ENCODE measurements around the gene RNF25.

The RNF25 gene

GRCh38 chr2:218648088-218648786 lies 23.6 kb downstream of the RNF25 start:
- Histone ChIP-seq H4K8ac (ENCODE audit: low read length) (no peak overlapping the region), H2BK12ac (ENCODE audit: low read length in 2 of 2) (no peak overlapping the region), H3K9me3 (ENCODE audit: control insufficient read depth, low read length) (no peaks in the 10 kb centered on the region), H3K4me2 (ENCODE audit: low read length, poor library complexity, severe bottlenecking) (no peak overlapping the region), H2BK120ac (ENCODE audit: low read depth, low read length) (no peak overlapping the region), H3K4me1 (ENCODE audit: control insufficient read depth, insufficient read depth, low read depth, low read length) (peaks cover 25% of the 10 kb centered on the region), H3K36me3 (ENCODE audit: control insufficient read depth in 1 of 2, insufficient read depth in 2 of 2, low read depth in 1 of 2, low read length in 2 of 2) (peaks cover 53 to 90% of the 10 kb centered on the region in 2 experiments), H3K23ac (ENCODE audit: low read length in 2 of 2) (no peak overlapping the region), H2AFZ (ENCODE audit: low read depth, low read length) (no peak overlapping the region), H4K91ac (ENCODE audit: low read length) (no peak overlapping the region), H3K4ac (ENCODE audit: low read depth in 1 of 2, low read length in 2 of 2) (peak overlapping the region in 1 of 2 experiments; percentile 30), H3K9ac (ENCODE audit: low read length) (peak overlapping the region; percentile 34), H2BK5ac (ENCODE audit: low read depth, low read length, poor library complexity, severe bottlenecking) (no peak overlapping the region), H3K79me1 (replicated peaks; ENCODE audit: low read length, poor library complexity, severe bottlenecking) (peaks cover 21% of the 10 kb centered on the region), H3K4me3 (ENCODE audit: insufficient read depth in 1 of 2, low read depth in 1 of 2, low read length in 2 of 2) (no peak overlapping the region), H3K27me3 (ENCODE audit: control insufficient read depth in 1 of 2, insufficient read depth in 1 of 2, low read length in 2 of 2) (no peaks in the 10 kb centered on the region), H3K27ac (ENCODE audit: low read length, poor library complexity, severe bottlenecking) (no peak overlapping the region), H2BK15ac (ENCODE audit: low read depth, poor library complexity, severe bottlenecking) (no peak overlapping the region), H3K18ac (ENCODE audit: low read depth in 1 of 2, low read length in 2 of 2) (no peak overlapping the region), H2AK5ac (ENCODE audit: low read length, severe bottlenecking) (no peak overlapping the region), H3K14ac (ENCODE audit: low read length in 2 of 2) (no peak overlapping the region)
- 77% methylated on average over 9 of the region's 9 CpGs for WGBS
- DNase-seq = peak; percentile 73

GRCh38 chr2:218645126-218645525 lies 26.7 kb downstream of the RNF25 start:
- Histone ChIP-seq H2BK5ac (ENCODE audit: low read depth, low read length, poor library complexity, severe bottlenecking) (peak overlapping the region; percentile 90), H3K4me2 (ENCODE audit: low read length, poor library complexity, severe bottlenecking) (no peak overlapping the region), H3K79me1 (replicated peaks; ENCODE audit: low read length, poor library complexity, severe bottlenecking) (peaks cover 29% of the 10 kb centered on the region), H3K18ac (ENCODE audit: low read depth in 1 of 2, low read length in 2 of 2) (no peak overlapping the region), H3K4ac (ENCODE audit: low read depth in 1 of 2, low read length in 2 of 2) (no peak overlapping the region), H4K8ac (ENCODE audit: low read length) (no peak overlapping the region), H3K36me3 (ENCODE audit: control insufficient read depth in 1 of 2, insufficient read depth in 2 of 2, low read depth in 1 of 2, low read length in 2 of 2) (peaks cover 59 to 88% of the 10 kb centered on the region in 2 experiments), H3K4me3 (ENCODE audit: insufficient read depth in 1 of 2, low read depth in 1 of 2, low read length in 2 of 2) (no peak overlapping the region), H2AFZ (ENCODE audit: low read depth, low read length) (no peak overlapping the region), H3K14ac (ENCODE audit: low read length in 2 of 2) (no peak overlapping the region), H2BK15ac (ENCODE audit: low read depth, poor library complexity, severe bottlenecking) (no peak overlapping the region), H3K23ac (ENCODE audit: low read length in 2 of 2) (no peak overlapping the region), H3K27me3 (ENCODE audit: control insufficient read depth in 1 of 2, insufficient read depth in 1 of 2, low read length in 2 of 2) (no peaks in the 10 kb centered on the region), H3K4me1 (ENCODE audit: control insufficient read depth, insufficient read depth, low read depth, low read length) (peaks cover 23% of the 10 kb centered on the region), H4K91ac (ENCODE audit: low read length) (no peak overlapping the region), H3K27ac (ENCODE audit: low read length, poor library complexity, severe bottlenecking) (peak overlapping the region; percentile 98), H2BK120ac (ENCODE audit: low read depth, low read length) (no peak overlapping the region), H3K9ac (ENCODE audit: low read length) (peak overlapping the region; percentile 68), H2BK12ac (ENCODE audit: low read length in 2 of 2) (no peak overlapping the region), H3K9me3 (ENCODE audit: control insufficient read depth, low read length) (no peaks in the 10 kb centered on the region), H2AK5ac (ENCODE audit: low read length, severe bottlenecking) (peak overlapping the region; percentile 76)
- whole genome bisulfite sequencing = 88% methylated on average over 1 of the region's 1 CpG
- DNase-seq = no peak

- H3K27ac ChIP-seq (ENCODE audit: low read length, poor library complexity, severe bottlenecking) = peak overlapping the region; percentile 98
- no peaks in the 10 kb centered on the region for H3K9me3 ChIP-seq (ENCODE audit: control insufficient read depth, low read length)
- H2BK5ac ChIP-seq (ENCODE audit: low read depth, low read length, poor library complexity, severe bottlenecking) = peak overlapping the region; percentile 47
- H3K27me3 ChIP-seq (ENCODE audit: control insufficient read depth in 1 of 2, insufficient read depth in 1 of 2, low read length in 2 of 2) = no peaks in the 10 kb centered on the region
- H3K14ac ChIP-seq (ENCODE audit: low read length in 2 of 2) = no peak overlapping the region
- H3K23ac ChIP-seq (ENCODE audit: low read length in 2 of 2) = no peak overlapping the region
- H2BK120ac ChIP-seq (ENCODE audit: low read depth, low read length) = no peak overlapping the region
- no peak overlapping the region for H2AFZ ChIP-seq (ENCODE audit: low read depth, low read length)
- WGBS = 96% methylated on average over 11 of the region's 11 CpGs
- no peak overlapping the region for H2BK12ac ChIP-seq (ENCODE audit: low read length in 2 of 2)
- H2AK5ac ChIP-seq (ENCODE audit: low read length, severe bottlenecking) = peak overlapping the region; percentile 91
- H3K4me1 ChIP-seq (ENCODE audit: control insufficient read depth, insufficient read depth, low read depth, low read length) = peaks cover 23% of the 10 kb centered on the region
- H3K4ac ChIP-seq (ENCODE audit: low read depth in 1 of 2, low read length in 2 of 2) = no peak overlapping the region
- no peak overlapping the region for H2BK15ac ChIP-seq (ENCODE audit: low read depth, poor library complexity, severe bottlenecking)
- H3K36me3 ChIP-seq (ENCODE audit: control insufficient read depth in 1 of 2, insufficient read depth in 2 of 2, low read depth in 1 of 2, low read length in 2 of 2) = peaks cover 58 to 86% of the 10 kb centered on the region in 2 experiments
- H3K79me1 ChIP-seq (replicated peaks; ENCODE audit: low read length, poor library complexity, severe bottlenecking) = peaks cover 29% of the 10 kb centered on the region
- H4K91ac ChIP-seq (ENCODE audit: low read length) = no peak overlapping the region
- H3K18ac ChIP-seq (ENCODE audit: low read depth in 1 of 2, low read length in 2 of 2) = no peak overlapping the region
- H3K9ac ChIP-seq (ENCODE audit: low read length) = peak overlapping the region; percentile 68
- H4K8ac ChIP-seq (ENCODE audit: low read length) = no peak overlapping the region
- no peak overlapping the region for H3K4me2 ChIP-seq (ENCODE audit: low read length, poor library complexity, severe bottlenecking)
- H3K4me3 ChIP-seq (ENCODE audit: insufficient read depth in 1 of 2, low read depth in 1 of 2, low read length in 2 of 2) = no peak overlapping the region
- no peak for DNase-seq
These were observed 27.1 kb downstream of the RNF25 start for GRCh38 chr2:218644721-218645120.

- H3K4me2 ChIP-seq (ENCODE audit: low read length, poor library complexity, severe bottlenecking) = no peak overlapping the region
- DNase-seq = no peak
- no peak overlapping the region for H2BK5ac ChIP-seq (ENCODE audit: low read depth, low read length, poor library complexity, severe bottlenecking)
- peaks cover 23% of the 10 kb centered on the region for H3K4me1 ChIP-seq (ENCODE audit: control insufficient read depth, insufficient read depth, low read depth, low read length)
- H3K4ac ChIP-seq (ENCODE audit: low read depth in 1 of 2, low read length in 2 of 2) = no peak overlapping the region
- no peak overlapping the region for H2BK15ac ChIP-seq (ENCODE audit: low read depth, poor library complexity, severe bottlenecking)
- H3K4me3 ChIP-seq (ENCODE audit: insufficient read depth in 1 of 2, low read depth in 1 of 2, low read length in 2 of 2) = no peak overlapping the region
- H2AFZ ChIP-seq (ENCODE audit: low read depth, low read length) = no peak overlapping the region
- H4K91ac ChIP-seq (ENCODE audit: low read length) = no peak overlapping the region
- H3K27me3 ChIP-seq (ENCODE audit: control insufficient read depth in 1 of 2, insufficient read depth in 1 of 2, low read length in 2 of 2) = no peaks in the 10 kb centered on the region
- H3K9me3 ChIP-seq (ENCODE audit: control insufficient read depth, low read length) = no peaks in the 10 kb centered on the region
- H3K27ac ChIP-seq (ENCODE audit: low read length, poor library complexity, severe bottlenecking) = peak overlapping the region; percentile 98
- WGBS = 97% methylated on average over 6 of the region's 10 CpGs
- H2AK5ac ChIP-seq (ENCODE audit: low read length, severe bottlenecking) = peak overlapping the region; percentile 91
- no peak overlapping the region for H2BK12ac ChIP-seq (ENCODE audit: low read length in 2 of 2)
- H3K14ac ChIP-seq (ENCODE audit: low read length in 2 of 2) = no peak overlapping the region
- H3K9ac ChIP-seq (ENCODE audit: low read length) = no peak overlapping the region
- H3K23ac ChIP-seq (ENCODE audit: low read length in 2 of 2) = no peak overlapping the region
- no peak overlapping the region for H2BK120ac ChIP-seq (ENCODE audit: low read depth, low read length)
- peaks cover 60 to 84% of the 10 kb centered on the region in 2 experiments for H3K36me3 ChIP-seq (ENCODE audit: control insufficient read depth in 1 of 2, insufficient read depth in 2 of 2, low read depth in 1 of 2, low read length in 2 of 2)
- no peak overlapping the region for H3K18ac ChIP-seq (ENCODE audit: low read depth in 1 of 2, low read length in 2 of 2)
- no peak overlapping the region for H4K8ac ChIP-seq (ENCODE audit: low read length)
- peaks cover 31% of the 10 kb centered on the region for H3K79me1 ChIP-seq (replicated peaks; ENCODE audit: low read length, poor library complexity, severe bottlenecking)
These were observed 28.0 kb downstream of the RNF25 start for GRCh38 chr2:218643751-218644310.
